ENCODE data around the gene PTPRN2.

GRCh38 chr7:157619753-157620525 lies 967.7 kb downstream of the PTPRN2 start:
- no peak for TF ChIP-seq CTCF (IDR thresholded peaks at IDR 0.05)
- no peak for TF ChIP-seq POLR2A (IDR thresholded peaks at IDR 0.05)
- no peak for TF ChIP-seq POLR2AphosphoS5 (IDR thresholded peaks at IDR 0.05)

Data from sigmoid colon (tissue), 4 donors.